IPS-18c (cell line): ENCODE data around the gene FIS1.
"Not testable (repeated sequence)": the region's sequence is repeated elsewhere in the genome, so short reads cannot be mapped to it uniquely, and the experiment has no call there.

Experiments used
- H3K4me3 ChIP-seq: 2 replicates; pipeline ENCODE4 v1.7.0; 2013; ENCODE audit warnings: low read depth, mild to moderate bottlenecking, low read length, moderate library complexity; ENCODE audit not compliant: insufficient read depth
- H3K9me3 ChIP-seq: one replicate; pipeline ENCODE4 v1.6.1; 2013; ENCODE audit warnings: mild to moderate bottlenecking, low read length, moderate library complexity; ENCODE audit not compliant: control insufficient read depth, insufficient read depth

FIS1 gene

GRCh38 chr7:101265622-101266516, 21.0 kb upstream of the FIS1 start:
- Histone ChIP-seq H3K9me3 (peaks cover 2% of the 10 kb centered on the region), H3K4me3 (no peak overlapping the region)

- not testable (repeated sequence) for H3K4me3 ChIP-seq, H3K9me3 ChIP-seq
Observed at GRCh38 chr7:101264102-101264706, 19.3 kb upstream of the FIS1 start.

- H3K9me3 ChIP-seq: no peaks in the 10 kb centered on the region
- no peak overlapping the region for H3K4me3 ChIP-seq
Observed at GRCh38 chr7:101258243-101258731, 13.4 kb upstream of the FIS1 start.

DNA sequence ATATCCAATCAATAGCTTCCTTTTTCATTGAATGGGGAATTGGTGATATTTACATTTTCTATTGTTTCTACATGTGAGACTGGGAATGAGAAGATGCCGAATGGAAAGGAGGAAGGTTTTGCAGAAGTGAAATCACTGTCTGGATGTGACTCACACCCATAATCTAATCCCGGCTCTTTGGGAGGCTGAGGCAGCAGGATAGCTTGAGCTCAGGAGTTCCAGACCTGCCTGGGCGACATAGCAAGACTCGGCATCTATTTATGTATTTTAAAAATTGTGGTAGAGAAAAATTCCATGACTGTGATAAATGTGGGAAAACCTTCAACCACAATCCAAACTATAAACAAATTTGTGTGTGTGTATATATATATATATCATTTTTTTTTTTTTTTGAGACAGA, 10.9 kb upstream of the FIS1 start:
- H3K4me3 ChIP-seq: no peak overlapping the region
- H3K9me3 ChIP-seq: no peaks in the 10 kb centered on the region

- H3K4me3 ChIP-seq, H3K9me3 ChIP-seq: not testable (repeated sequence)
Observed at GRCh38 chr7:101253199-101253598, 8.3 kb upstream of the FIS1 start.

- peak overlapping the region; percentile 96 for H3K4me3 ChIP-seq
- H3K9me3 ChIP-seq: no peaks in the 10 kb centered on the region
Observed at GRCh38 chr7:101251871-101252659, 7.2 kb upstream of the FIS1 start.

DNA sequence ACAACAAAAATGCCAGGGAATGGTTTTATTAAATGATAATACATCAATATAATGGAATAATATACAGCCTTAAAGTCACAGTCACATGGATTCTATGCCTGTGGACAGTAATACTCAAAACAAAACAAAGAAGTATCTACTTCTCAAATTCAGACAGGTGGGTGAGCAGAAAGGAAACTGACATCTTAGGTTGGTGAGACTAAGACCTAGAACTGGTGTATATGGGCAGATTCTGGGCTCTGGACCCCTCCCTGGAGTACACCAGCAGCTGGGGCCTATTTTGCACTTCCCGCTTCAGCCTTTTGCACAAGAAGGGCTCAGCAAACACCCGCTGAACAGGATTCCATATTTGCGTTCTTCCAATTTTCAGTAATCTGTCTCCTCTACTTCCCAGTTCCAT, 5.4 kb upstream of the FIS1 start:
- Histone ChIP-seq H3K4me3 (no peak overlapping the region), H3K9me3 (no peaks in the 10 kb centered on the region)

DNA sequence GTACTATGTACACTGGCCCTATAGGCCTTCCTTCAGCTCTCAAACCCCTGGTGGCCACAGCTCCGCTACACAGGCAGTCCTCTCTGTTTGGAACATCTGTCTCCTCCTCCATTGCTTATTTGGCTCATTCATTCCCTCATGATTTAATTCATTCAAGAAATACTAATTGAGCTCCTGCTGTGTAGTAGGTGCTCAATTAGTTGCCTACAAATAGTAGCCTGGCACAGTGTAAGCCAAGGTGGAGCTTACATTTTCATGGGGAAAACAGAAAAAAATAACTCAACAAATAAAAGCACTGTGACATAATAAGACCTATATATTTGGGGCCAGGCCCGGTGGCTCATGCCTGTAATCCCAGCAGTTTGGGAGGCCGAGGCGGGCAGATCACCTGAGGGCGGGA, 3.4 kb upstream of the FIS1 start:
- no peaks in the 10 kb centered on the region for H3K9me3 ChIP-seq
- H3K4me3 ChIP-seq: no peak overlapping the region

GRCh38 chr7:101245147-101245668, 327 bp upstream of the FIS1 start:
- H3K9me3 ChIP-seq: no peaks in the 10 kb centered on the region
- H3K4me3 ChIP-seq: peak overlapping the region; percentile 73

DNA sequence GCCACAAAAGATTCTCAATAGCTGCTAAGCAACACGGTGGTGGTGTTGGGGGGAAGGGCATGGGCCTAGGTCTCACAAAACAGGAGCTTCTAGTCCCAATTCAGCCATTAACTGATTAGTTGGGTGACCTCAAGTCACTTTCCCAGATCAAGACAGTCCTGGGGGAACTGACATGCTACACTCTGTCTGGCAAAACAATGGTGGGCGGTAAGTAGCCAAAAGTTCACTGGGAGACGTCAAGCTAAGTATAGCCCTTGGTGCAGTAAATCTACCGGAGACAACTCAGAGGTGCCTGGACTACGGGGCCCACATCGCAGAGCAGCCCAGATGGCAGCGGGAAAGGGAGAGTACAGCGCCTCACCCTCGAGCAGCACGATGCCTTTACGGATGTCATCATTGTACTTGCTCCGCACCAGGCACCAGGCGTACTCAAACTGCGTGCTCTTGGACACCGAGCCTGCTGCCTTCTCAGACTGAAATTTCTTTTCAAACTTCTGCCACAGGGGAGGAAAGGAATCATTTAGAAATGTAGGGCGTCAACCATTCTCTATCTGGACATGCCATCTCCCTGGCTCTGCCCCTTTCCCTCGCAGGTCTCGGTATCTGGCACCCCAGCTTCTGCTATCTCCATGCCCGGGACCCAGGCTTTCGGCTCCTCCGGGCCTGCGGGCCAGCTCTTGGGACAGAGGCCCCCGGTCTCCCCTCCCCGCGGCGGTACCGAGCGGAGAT, 1.1 kb downstream of the FIS1 start:
- Histone ChIP-seq H3K4me3 (peak overlapping the region; percentile 73), H3K9me3 (no peaks in the 10 kb centered on the region)

GRCh38 chr7:101241443-101242349, 3.2 kb downstream of the FIS1 start:
- H3K4me3 ChIP-seq: no peak overlapping the region
- no peaks in the 10 kb centered on the region for H3K9me3 ChIP-seq

DNA sequence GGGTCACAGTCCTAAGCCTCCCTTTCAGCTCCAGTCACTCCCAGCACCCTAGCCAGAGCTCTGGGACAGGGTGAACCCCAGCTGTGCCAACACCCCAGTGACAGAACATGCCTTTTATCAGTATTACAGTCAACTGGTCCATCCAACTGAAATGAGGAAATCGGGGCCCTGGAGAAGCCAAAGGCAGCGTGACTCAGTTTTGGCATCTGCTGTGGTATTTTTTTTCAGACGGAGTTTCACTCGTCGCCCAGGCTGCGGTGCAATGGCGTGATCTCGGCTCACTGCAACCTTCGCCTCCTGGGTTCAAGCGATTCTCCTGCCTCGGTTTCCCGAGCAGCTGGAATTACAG, 3.9 kb downstream of the FIS1 start:
- no peaks in the 10 kb centered on the region for H3K9me3 ChIP-seq
- H3K4me3 ChIP-seq: no peak overlapping the region

- Histone ChIP-seq H3K9me3 (no peaks in the 10 kb centered on the region), H3K4me3 (no peak overlapping the region)
Observed at GRCh38 chr7:101240226-101241014, 4.5 kb downstream of the FIS1 start.

GRCh38 chr7:101239951-101240220, 5.0 kb downstream of the FIS1 start:
- Histone ChIP-seq H3K9me3 (no peaks in the 10 kb centered on the region), H3K4me3 (no peak overlapping the region)

DNA sequence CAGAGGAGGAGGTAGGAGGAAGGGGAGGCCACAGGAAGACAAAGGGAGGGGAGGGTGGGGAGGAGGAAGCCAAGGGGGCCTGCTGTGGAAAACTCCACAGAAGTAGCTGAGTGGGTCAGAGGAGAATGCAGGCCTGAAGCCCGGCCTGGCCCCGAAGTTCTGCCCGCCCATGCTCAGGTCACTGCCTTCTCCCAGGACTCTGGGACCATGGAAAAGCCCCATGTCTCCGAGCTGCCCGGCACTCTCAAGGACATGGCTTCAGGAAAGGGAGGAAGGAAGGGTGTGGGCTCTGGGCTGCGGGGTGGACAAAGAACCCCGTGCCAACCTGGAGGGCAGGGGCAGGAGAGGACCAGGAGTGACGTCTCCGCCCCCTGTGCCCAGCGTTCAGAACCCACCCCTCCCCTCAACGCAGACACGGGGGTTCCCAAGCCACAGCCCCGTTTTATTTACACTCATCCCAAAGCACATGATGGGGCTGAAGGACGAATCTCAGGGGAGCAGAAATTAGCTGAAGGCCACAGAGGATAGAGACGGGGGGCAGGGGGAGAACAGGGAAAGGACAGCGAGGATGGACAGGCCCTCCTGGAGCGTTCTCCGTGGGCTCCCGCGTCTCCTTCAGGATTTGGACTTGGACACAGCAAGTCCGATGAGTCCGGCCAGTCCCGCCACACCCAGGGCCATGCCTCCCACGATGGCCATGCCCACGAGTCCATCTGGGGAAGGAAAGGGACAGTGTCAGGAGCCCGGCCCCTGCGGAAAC, 5.5 kb downstream of the FIS1 start:
- Histone ChIP-seq H3K9me3 (no peaks in the 10 kb centered on the region), H3K4me3 (no peak overlapping the region)
